ENCODE data around the gene ITPRID2.
"Not testable (repeated sequence)": the region's sequence is repeated elsewhere in the genome, so short reads cannot be mapped to it uniquely, and the experiment has no call there.

The ITPRID2 gene

GRCh38 chr2:181959508-181959907 is 68.0 kb downstream of the ITPRID2 start:
- DNase-seq (ENCODE audit: low read depth, low spot score), result no peak

GRCh38 chr2:181961167-181961566 is 69.6 kb downstream of the ITPRID2 start:
- not testable (repeated sequence) for DNase-seq (ENCODE audit: low read depth, low spot score)

GRCh38 chr2:181962142-181962541 is 70.6 kb downstream of the ITPRID2 start:
- no peak for DNase-seq (ENCODE audit: low read depth, low spot score)

- DNase-seq (ENCODE audit: low read depth, low spot score), result no peak
Observed at GRCh38 chr2:181970160-181970794, 78.7 kb downstream of the ITPRID2 start.

- DNase-seq (ENCODE audit: low read depth, low spot score), result no peak
Observed at GRCh38 chr2:181971032-181971431, 79.5 kb downstream of the ITPRID2 start.

DNA sequence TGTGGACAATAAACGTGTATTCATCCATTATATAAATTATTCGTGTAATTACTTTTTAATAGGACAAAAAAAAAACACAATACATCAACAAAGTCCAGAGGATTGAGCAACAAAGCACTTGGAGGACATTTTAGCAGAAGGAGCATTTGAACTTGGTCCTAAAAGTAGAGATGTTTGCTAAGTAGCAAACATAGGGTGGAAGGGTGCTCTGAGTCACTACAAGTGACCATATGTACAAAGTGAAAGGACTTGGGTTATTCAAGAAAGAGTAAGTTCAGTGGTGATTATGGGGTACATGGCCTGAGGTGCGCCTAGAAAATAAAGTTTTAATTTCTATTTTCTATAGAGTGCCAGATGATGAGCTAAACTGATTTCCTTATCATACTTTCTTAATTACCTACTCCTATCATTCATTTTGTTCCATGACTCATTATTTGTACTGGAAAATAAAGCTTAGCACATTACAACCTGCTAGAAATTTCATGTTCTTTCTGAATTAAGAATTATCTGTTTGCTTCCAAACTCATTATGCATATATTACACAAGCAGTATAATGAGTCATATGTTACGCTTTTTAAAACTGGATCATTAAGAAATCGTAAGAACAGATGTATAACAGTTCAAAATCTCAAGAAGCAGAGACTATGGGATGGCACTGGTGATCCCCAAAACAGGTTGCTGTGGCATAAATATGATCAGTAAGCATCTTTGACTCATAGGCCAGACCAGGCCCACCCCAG is 81.1 kb downstream of the ITPRID2 start:
- no peak for DNase-seq (ENCODE audit: low read depth, low spot score)

GRCh38 chr2:181973171-181973783 is 81.7 kb downstream of the ITPRID2 start:
- no peak for DNase-seq (ENCODE audit: low read depth, low spot score)

DNA sequence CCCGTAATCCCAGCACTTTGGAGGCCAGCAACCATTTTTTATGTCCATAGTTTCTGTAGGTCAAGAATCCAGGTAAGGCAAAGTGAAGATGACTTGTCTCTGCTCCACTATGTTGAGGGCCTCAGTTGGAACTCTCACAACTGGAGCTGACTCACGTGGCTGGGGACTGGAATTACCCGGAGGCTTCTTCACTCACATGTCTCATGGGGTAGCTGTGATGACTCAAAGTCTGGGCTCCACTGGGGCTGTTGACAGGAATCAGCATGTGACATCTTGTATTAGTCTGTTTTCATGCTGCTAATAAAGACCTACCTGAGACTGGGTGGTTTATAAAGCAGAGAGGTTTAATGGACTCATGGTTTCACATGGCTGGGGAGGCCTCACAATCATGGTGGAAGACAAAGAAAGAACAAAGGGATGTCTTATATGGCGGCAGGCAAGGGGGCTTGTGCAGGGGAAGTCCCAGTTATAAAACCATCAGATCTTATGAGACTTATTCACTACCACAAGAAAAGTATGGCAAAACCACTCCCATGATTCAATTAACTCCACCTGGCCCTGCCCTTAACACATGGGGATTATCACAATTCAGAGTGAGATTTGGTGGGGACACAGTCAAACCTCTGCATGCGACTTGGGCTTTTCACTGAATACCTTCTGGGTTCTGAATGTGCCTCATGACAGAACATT is 86.3 kb downstream of the ITPRID2 start:
- DNase-seq (ENCODE audit: low read depth, low spot score), result no peak

GRCh38 chr2:181978351-181979150 is 87.0 kb downstream of the ITPRID2 start:
- no peak for DNase-seq (ENCODE audit: low read depth, low spot score)

All from ELF-1 (cell line).